HG02938 (cell line): Measurements from ENCODE around the gene SPACA7.

ENCODE experiments used
- ATAC-seq: cut with Tn5 transposase; IDR thresholded peaks from one replicate; pipeline ENCODE4 v1.9.1; 2021; ENCODE audit warnings: mild to moderate bottlenecking, moderate library complexity; ENCODE audit not compliant: unreplicated experiment

The SPACA7 gene

GRCh38 chr13:112446867-112447266, 70.7 kb downstream of the SPACA7 start:
- no peak for ATAC-seq

DNA sequence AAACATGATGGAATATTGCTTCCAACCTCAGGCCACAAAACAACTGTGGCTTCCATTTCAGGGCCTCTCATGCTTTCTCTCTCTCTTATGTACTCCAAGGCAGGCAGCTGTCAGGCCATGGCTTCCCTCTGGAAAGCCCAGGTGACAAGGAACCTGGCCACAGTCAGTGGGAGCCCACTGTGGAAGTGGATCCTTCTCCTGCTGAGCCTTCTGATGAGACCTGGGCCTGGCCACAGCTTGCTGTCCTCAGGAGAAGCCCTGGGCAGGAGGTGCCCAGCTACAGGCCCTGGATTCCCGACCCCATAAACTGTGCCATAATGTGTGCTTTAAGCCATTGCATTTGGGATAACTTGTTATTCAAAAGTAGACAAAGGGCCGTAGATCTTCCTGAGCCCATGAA, 71.2 kb downstream of the SPACA7 start:
- no peak for ATAC-seq

DNA sequence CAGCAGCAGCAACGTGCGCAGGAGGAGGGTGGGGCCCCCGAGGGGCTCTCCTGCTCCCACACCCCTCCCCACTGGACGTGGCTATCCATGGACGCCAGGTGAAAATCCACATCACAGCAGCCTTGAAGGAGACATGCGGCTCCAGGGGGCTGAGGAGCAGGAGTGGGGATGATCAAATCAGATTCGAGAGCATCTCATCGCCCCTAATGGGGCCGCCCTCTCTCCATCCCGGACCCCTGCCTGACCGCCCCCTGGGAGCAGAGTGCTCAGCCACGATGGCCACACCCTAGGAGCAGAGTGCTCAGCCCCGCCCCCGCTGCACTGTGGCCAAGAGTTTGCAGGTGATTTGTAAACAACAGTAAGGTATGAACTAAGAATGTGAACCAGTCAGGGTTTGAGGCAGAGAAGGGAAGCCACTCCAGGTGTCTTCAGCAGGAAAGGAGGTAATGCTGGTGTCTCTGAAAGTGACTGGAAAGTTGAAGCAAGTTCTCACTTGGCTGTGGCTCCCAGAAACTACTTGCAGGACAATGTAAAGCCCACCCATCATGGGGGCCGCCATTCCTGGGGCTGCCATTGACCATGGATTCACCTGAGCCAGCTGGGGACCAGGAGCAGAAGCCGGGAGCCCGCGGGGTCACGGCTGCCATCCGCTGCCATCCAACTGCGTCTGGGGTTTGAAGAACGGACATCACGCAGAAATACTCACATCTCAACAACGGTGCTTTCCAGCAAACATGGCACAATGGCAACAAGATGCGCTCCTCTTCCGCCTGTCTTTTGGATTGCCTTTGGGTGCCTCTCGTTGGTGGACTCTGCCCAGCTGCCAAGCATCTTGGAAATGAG, 71.8 kb downstream of the SPACA7 start:
- ATAC-seq = no peak

DNA sequence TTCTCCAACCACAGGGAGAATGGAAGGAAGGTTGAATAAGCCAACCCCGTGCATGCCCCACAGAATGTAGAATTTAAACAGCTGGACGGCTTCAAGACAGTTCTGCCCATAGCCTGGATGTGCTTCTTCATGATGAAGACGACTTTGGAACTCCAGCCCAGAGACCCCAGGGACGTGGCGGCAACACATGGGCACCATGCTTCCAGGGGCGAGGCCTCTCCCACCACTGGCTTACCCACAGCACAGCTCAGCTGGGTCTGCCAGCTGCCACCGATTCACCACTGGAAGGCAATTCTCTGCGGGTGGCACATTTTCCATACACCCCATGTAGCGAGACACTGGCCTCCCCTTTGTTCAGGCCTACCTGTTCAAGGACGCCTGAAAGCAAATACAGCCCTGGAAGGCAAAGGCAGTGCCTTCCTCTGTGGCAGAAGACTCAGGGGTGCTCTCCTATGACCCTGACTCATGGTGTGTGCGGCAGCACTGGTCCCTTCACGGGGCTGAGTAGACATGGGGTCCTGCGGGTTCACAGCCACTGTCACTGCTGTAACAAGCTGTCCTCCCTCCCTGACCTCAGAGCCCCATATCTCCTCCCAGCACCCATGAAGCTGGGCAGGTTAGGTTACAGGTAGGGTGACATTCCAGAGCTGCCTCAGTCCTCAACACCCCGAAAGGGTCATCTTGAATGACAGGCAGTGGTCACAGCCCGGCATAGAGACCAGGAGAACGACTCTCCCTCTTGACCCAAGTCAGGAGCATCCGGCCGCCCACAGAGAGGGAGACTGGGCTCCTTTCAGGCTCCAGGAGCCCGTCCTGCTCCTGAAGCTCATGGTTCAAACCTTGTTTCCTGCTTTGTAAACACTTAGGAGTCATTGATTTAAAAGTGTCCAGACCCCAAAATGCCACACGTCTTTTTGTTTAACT, 72.7 kb downstream of the SPACA7 start:
- ATAC-seq = no peak

DNA sequence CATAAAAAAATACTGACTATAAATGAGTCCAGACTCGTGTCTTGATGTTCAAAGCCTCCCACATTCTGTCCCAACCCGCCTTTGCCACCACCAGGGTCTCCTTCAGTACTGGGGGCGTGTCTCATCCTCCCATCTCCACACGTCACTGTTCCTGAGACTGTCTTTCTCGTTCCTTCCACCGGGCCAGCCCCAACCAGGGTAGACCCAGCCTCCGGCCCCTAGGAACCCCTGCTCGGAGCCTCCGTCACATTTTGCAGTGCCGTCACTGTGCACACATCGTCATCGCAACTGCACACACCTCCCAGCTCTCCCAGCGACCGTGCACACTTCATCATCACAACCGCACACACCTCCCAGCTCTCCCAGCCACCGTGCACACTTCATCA, 73.4 kb downstream of the SPACA7 start:
- no peak for ATAC-seq

DNA sequence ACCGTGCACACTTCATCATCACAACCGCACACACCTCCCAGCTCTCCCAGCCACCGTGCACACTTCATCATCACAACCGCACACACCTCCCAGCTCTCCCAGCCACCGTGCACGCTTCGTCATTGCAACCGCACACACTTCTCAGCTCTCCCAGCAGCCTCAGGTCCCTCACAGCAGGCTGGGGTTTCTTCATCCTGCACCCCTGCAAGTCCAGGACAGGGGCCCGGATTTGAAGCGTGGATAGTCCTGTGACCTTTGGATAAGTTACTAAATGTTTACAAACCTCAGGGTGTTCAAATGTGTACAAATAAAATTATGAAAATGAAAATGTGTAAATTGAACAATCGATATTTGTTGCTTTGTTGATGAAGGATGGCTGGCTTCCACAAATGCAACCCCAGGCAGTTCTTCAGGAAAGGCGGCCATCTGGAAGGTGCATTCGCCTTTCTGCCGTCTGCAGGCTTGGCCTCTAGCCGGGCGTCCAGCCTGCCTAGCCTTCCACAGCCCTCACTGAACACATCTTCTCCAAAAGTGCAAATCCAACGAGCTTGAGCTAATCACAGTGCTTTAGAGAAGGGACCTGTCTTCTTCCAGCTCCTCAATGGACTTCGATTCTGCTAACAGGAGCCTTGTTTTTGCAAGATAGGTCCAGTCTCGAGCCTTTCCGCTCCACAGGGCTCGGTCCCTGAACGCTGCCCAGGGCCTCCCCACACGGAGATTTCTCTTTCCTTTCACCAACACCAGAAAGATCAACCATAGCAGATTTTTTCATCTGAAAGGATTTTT, 74.2 kb downstream of the SPACA7 start:
- ATAC-seq = no peak

GRCh38 chr13:112450904-112451240, 74.7 kb downstream of the SPACA7 start:
- no peak for ATAC-seq

DNA sequence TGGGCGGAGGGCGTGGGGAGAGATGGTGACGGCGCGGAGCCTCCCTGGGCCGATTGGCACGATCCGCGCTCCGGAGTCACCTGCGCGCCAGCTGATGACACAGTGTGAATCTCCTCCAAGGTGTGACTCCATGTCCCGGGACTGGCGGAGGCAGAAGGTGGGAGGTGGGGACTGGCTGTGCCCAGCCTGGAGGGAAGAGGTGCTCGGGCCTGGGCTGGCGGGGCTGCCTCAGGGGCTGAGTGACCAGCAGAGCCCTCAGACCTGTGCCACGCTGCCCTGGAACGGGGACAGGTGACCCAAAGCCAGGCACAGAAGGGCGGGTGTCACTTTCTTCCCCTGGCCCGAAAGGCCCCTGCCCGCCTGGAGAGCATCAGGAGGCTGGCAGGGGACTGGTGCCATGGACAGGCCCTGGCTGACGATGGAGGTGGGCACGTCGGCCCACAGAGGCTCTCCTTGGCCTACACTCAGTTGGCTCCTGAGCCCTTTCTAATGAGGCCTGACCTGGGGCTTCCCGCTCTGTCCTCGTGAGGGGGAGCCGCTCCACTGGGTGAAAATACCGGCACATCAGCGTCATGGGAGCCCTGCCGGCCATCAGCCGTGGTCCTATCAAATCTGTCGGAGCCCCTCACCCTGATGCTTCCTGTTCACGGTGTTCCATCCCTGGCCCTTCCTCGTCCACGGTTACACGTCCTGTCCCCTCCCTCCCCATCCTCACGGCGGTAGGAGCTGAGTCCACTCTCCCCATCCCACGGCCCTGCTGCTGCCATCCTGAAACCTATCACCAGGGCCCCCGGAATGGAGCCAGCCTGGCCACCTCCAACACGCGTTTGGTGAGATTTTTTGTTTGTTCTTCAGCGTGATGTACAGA, 75.6 kb downstream of the SPACA7 start:
- no peak for ATAC-seq

DNA sequence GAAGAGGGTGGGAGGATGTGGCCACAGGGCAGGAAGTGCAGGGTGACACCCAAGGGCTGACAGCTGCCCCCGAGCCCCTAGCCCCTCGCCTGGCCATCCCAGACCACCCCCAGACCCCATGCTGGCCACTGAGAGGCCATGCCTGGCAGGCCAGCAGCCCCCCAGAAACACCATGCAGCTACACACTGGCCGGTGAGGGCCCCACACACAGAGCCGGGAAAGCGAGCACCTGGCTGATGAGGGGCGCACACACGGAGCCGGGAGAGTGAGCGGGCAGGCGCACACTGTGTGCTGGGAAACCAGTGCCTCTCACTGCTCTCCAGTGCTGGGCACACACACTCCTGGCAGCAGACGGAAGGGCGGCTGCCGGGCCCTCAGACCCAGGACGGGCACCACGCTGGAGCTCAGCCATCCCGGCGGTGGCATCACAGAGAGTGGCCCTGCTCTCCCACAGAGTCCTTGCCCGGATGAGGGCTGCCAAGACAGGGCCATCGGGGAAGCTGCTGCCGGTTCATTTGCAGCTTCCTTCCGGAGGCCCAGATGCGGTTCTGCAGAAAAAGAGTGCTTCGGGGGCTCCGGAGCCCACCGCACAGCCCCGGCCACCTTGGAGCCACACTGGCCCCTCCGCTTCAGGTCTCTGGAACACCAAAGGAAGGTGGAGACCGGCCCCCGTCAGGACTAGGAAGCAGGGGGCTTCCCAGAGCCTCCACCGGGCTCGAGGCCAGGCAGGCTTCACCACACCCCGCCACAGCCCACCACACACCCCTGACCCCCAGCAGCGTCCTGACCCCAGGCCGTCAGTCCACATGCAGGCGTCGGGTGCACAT, 76.4 kb downstream of the SPACA7 start:
- ATAC-seq = no peak

GRCh38 chr13:112453207-112453829, 77.2 kb downstream of the SPACA7 start:
- no peak for ATAC-seq

GRCh38 chr13:112453874-112454647, 77.9 kb downstream of the SPACA7 start:
- no peak for ATAC-seq

GRCh38 chr13:112454648-112455334, 78.6 kb downstream of the SPACA7 start:
- ATAC-seq = no peak

DNA sequence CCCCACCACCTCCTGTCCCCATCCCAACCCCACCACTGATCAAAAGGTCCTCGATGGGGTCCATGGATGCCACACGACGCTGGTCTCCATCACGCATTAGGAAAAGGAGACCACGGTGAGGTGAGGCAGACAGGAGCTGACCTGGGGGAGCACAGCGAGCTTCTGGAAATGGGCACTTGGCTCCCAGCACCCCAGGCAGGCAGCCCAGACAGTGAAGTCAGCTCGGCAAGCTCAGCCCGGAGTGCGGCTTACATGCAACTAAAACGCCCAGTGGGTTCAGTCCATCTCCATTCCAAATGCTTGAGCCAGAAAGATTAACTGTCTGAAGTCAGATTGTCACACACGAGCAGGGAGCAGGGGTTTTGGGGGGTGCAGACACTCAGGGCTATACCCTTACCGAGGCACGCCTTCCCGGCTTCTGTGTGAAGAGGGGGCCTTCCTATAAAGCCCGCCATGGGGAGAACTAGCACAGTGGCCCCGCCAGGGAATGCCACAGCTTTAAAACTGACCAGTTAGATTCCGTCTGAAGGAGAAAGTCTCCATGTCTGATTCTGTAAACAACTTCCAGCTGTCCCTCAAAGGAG, 79.4 kb downstream of the SPACA7 start:
- ATAC-seq = no peak

DNA sequence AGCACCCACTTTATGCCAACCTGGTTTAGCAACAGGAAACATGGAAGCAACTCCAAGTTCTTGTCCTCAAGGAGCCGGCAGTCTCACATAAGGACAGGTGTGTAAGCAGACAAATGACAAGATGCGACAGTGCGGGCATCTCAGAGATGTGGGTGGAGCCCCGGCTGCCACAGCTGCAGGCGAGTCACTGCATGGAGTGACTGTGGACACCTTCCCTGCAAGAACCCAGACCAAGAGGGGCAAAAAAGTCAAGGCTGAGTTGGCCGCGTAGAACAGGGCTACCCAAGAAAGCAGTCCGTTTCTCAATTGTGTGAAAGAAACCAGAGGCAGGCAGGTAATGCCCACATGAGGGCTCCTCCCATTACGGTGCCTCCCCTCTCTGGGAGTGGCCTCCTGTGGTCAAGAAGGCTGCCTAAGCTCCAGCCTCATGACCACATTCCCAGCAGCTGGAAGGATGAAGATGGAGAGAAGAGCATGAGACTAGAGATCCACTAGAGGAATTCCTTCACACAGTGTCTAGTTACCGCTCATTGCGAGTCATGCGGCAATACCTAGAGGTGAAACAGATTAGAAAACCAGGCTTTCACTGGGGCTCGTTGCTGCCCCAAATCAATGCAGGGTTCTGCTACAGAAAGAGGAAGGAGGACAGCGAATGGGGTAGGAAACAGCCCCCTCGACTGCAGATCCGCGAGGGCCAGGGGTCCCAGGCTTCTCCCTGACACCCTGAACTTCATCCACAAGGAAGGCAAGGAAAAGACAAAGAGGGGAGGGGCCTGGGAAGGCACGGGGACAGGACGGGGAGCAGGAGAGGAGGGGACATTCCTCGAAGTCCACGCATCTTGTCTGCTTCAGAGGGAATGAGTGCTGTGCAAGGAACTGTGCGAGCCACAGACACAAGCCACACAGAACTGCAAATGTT, 80.2 kb downstream of the SPACA7 start:
- no peak for ATAC-seq

GRCh38 chr13:112457081-112457480, 80.9 kb downstream of the SPACA7 start:
- no peak for ATAC-seq

GRCh38 chr13:112457485-112457884, 81.3 kb downstream of the SPACA7 start:
- ATAC-seq = no peak
